OCI-LY7 (cell line): Measurements from ENCODE around the gene CERS1. TPM values are rescaled to one million over a fixed set of nuclear protein-coding genes. Genes with fewer than 3 reads are reported as not detected.

Source experiments
- BruUV-seq: library from RNA; stranded (reverse); fragments of 400-500 nt; replicated peaks from 2 replicates; lab custom pipeline; 2021; lab: Mats Ljungman, UMichigan
- CTCF ChIA-PET: fragments of 300-600 bp; sonication (Branson Sonifier 250); formaldehyde crosslinking; loops from one replicate; lab custom pipeline; 2022; ENCODE audit warnings: antibody characterized with exemption; ENCODE audit not compliant: unreplicated experiment; lab: Charles Lee
- POLR2A ChIA-PET: fragments of 300-600 bp; sonication (Branson Sonifier 250); formaldehyde crosslinking; loops from one replicate; lab custom pipeline; 2022; ENCODE audit warnings: antibody characterized with exemption; lab: Charles Lee
- DNase-seq: peaks from one replicate; pipeline ENCODE4 v3.0.0-alpha.2; 2015; ENCODE audit warnings: low spot score
- H2AFZ ChIP-seq: fragments of 200-600 bp; sonication (generic), shearing (Covaris generic); 2 replicates; pipeline ENCODE4 v1.6.1; 2014; ENCODE audit warnings: mild to moderate bottlenecking, antibody characterized with exemption, low read length, moderate library complexity
- H3K27ac ChIP-seq: fragments of 200-600 bp; sonication (generic); 2 replicates; pipeline ENCODE4 v1.5.1; 2014; ENCODE audit warnings: mixed run types, low read depth, mild to moderate bottlenecking, moderate library complexity, low read length, inconsistent platforms; ENCODE audit not compliant: poor library complexity, severe bottlenecking
- H3K36me3 ChIP-seq: fragments of 200-600 bp; sonication (generic); 2 replicates; pipeline ENCODE4 v1.6.1; 2014; ENCODE audit warnings: mild to moderate bottlenecking, antibody characterized with exemption, low read length, moderate library complexity, mixed read lengths; ENCODE audit not compliant: insufficient read depth
- H3K4me1 ChIP-seq: fragments of 200-600 bp; sonication (generic); 2 replicates; pipeline ENCODE4 v1.5.1; 2014; ENCODE audit warnings: mild to moderate bottlenecking, low read length; ENCODE audit not compliant: insufficient read depth, poor library complexity, severe bottlenecking
- H3K4me2 ChIP-seq: fragments of 200-600 bp; sonication (generic); 2 replicates; pipeline ENCODE4 v1.6.1; 2014; ENCODE audit warnings: mild to moderate bottlenecking, low read length
- H3K4me3 ChIP-seq: fragments of 200-600 bp; sonication (generic); 2 replicates; pipeline ENCODE4 v1.5.1; 2014; ENCODE audit warnings: mild to moderate bottlenecking, low read depth, low read length; ENCODE audit not compliant: poor library complexity, severe bottlenecking
- H3K79me2 ChIP-seq: fragments of 200-600 bp; sonication (generic); 2 replicates; pipeline ENCODE4 v1.6.1; 2016; ENCODE audit warnings: low read depth, mild to moderate bottlenecking, low read length, moderate library complexity, mixed read lengths; ENCODE audit not compliant: insufficient read depth
- H3K9me2 ChIP-seq: fragments of 200-600 bp; sonication (generic); 2 replicates; pipeline ENCODE4 v1.6.1; 2016; ENCODE audit warnings: mild to moderate bottlenecking, low read length, mixed read lengths; ENCODE audit not compliant: insufficient read depth
- H3K9me3 ChIP-seq: fragments of 200-600 bp; sonication (generic); 2 replicates; pipeline ENCODE4 v1.6.1; 2014; ENCODE audit warnings: mild to moderate bottlenecking, mixed run types, low read length, mixed read lengths
- H4K20me1 ChIP-seq: fragments of 200-600 bp; sonication (generic); 2 replicates; pipeline ENCODE4 v1.6.1; 2014; ENCODE audit warnings: mild to moderate bottlenecking, antibody characterized with exemption, low read length, moderate library complexity, mixed read lengths; ENCODE audit not compliant: insufficient read depth
- CTCF ChIP-seq: fragments of 200-600 bp; sonication (generic); conservative IDR thresholded peaks from 2 replicates; pipeline ENCODE4 v1.5.1; 2014; ENCODE audit warnings: mild to moderate bottlenecking, antibody characterized with exemption, low read length, moderate library complexity, mixed read lengths
- EZH2phosphoT487 ChIP-seq: fragments of 200-600 bp; sonication (generic); IDR thresholded peaks from 2 replicates; pipeline ENCODE4 v1.6.1; 2018; ENCODE audit warnings: low read depth, borderline replicate concordance, mild to moderate bottlenecking, mixed run types, antibody characterized with exemption, low read length, moderate library complexity, mixed read lengths
- intact Hi-C: fragments of 100-400 bp; cut with micrococcal nuclease; formaldehyde crosslinking; loops from one replicate; pipeline ENCODE4 v1.10.0; 2022; ENCODE audit not compliant: unreplicated experiment
- total RNA-seq, 2 experiments: library from RNA; depleted of rRNA in 1 of 2; stranded (reverse); fragments of >200 nt in 1 of 2; shearing (Covaris generic) in 1 of 2; gene quantifications; 2 replicates each; pipeline ENCODE4 v1.2.3, GENCODE V29; 2014 to 2022

Gene CERS1
- total RNA-seq, 2 experiments from 2014 or later = 0.09 TPM; not detected in 1

- H3K4me1 ChIP-seq = no peaks in the 10 kb centered on the region
- no peaks in the 10 kb centered on the region for H3K79me2 ChIP-seq
- DNase-seq = no peak
- TF ChIP-seq CTCF = no peak
- no peak for TF ChIP-seq EZH2phosphoT487
- H3K36me3 ChIP-seq = no peaks in the 10 kb centered on the region
- POLR2A ChIA-PET = interaction anchor here (0.6 kb wide), 1 partner anchor 8 kb away, joined by 3 read pairs; no protein-coding TSS in a partner anchor
- no peak overlapping the region for H2AFZ ChIP-seq
- CTCF ChIA-PET = no interaction called here
- no peak overlapping the region for H3K4me2 ChIP-seq
- no peaks in the 10 kb centered on the region for H3K9me3 ChIP-seq
- intact Hi-C loops = no loop called here
- no peaks in the 10 kb centered on the region for H4K20me1 ChIP-seq
- H3K4me3 ChIP-seq = no peak overlapping the region
- no TSS peak for BruUV-seq
- no peaks in the 10 kb centered on the region for H3K9me2 ChIP-seq
- no peak overlapping the region for H3K27ac ChIP-seq
These were observed 5.8 kb downstream of the CERS1 start for GRCh38 chr19:18889949-18890745.

- BruUV-seq = no TSS peak
- Histone ChIP-seq H3K27ac (no peak overlapping the region), H3K4me3 (no peak overlapping the region), H3K36me3 (no peaks in the 10 kb centered on the region), H4K20me1 (no peaks in the 10 kb centered on the region), H3K4me1 (no peaks in the 10 kb centered on the region), H2AFZ (no peak overlapping the region), H3K79me2 (no peaks in the 10 kb centered on the region), H3K9me2 (no peaks in the 10 kb centered on the region), H3K9me3 (no peaks in the 10 kb centered on the region), H3K4me2 (no peak overlapping the region)
- intact Hi-C loops = no loop called here
- ChIA-PET POLR2A (no interaction called here), CTCF (no interaction called here)
- DNase-seq = no peak
- TF ChIP-seq CTCF = no peak
- no peak for TF ChIP-seq EZH2phosphoT487
These were observed 9.0 kb downstream of the CERS1 start for GRCh38 chr19:18886972-18887371.
